ENCODE results near the gene KLHDC1.

The KLHDC1 gene

DNA sequence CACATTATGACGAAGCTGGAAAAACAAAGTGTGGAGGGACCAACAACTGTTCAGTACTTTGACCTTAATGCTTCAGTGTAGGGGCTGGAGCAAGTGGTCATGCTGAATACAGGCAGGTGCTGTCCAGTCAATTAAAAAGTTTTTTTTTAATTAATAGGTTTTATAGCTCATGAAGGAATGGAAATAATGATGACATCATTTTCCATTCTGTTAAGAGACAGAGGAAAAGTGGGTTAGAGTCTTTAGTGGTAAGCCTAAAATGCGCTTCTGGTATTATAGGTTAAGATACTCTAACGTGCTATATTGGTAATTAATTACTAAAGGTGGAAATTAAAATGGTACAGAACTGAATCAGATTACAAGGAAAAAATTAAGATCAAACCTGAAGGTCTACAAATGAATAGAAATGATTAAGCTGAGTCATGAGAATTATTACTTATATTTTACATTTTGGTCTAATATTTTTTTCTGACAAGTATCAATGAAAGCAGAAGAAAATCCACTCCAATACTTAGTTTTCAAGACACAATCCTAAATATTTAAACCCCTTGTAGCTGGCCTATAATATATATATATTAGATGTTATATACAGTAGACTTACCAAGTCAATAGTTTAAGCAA is 90.6 kb downstream of the KLHDC1 start:
- no peak for DNase-seq (ENCODE audit: low spot score)

- no peak for DNase-seq (ENCODE audit: low spot score)
Observed at GRCh38 chr14:49786315-49786714, 93.4 kb downstream of the KLHDC1 start.

DNA sequence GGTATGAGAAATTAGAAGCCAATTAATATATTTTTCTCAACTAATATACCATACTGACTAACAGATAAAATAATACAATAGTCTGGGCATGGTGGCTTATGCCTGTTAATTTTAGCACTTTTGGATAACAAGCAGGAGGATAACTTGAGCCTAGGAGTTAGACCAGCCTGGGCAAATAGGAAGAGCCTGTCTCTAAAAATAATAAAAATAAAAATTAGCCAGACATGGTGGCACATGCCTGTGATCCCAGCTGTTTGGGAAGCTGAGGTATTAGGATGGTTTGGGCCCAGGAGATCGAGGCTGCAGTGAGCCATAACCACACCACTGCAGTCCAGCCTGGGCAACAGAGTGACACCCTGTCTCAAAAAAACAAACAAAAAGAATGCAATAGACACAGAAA is 99.7 kb downstream of the KLHDC1 start:
- no peak for DNase-seq (ENCODE audit: low spot score)

- no peak for DNase-seq (ENCODE audit: low spot score)
Observed at GRCh38 chr14:49796025-49796424, 103.1 kb downstream of the KLHDC1 start.

Measured in left forelimb (tissue), 1 donor.